Left renal cortex interstitium (tissue), 4 donors: ENCODE measurements around the gene EPG5. TPM values are rescaled to one million over a fixed set of nuclear protein-coding genes. Genes with fewer than 3 reads are reported as not detected.
A peak's percentile ranks its signal among the peaks of the same experiment; 100 is the strongest.
"Not testable (repeated sequence)": the region's sequence is repeated elsewhere in the genome, so short reads cannot be mapped to it uniquely, and the experiment has no call there.

Experiments used
- DNase-seq, 4 donors: peaks; one replicate each; pipeline ENCODE4 v3.0.0-alpha.2; 2013; ENCODE audit warnings: low read depth in 4 of 4, low spot score in 2 of 4, missing footprints in 1 of 4
- polyA plus RNA-seq, 4 donors: library from polyadenylated mRNA; unstranded; fragments of 120-200 nt; gene quantifications; one replicate each; pipeline ENCODE4 v1.2.1, GENCODE V29; 2013; ENCODE audit not compliant: insufficient read length in 4 of 4

EPG5 gene, protein sequence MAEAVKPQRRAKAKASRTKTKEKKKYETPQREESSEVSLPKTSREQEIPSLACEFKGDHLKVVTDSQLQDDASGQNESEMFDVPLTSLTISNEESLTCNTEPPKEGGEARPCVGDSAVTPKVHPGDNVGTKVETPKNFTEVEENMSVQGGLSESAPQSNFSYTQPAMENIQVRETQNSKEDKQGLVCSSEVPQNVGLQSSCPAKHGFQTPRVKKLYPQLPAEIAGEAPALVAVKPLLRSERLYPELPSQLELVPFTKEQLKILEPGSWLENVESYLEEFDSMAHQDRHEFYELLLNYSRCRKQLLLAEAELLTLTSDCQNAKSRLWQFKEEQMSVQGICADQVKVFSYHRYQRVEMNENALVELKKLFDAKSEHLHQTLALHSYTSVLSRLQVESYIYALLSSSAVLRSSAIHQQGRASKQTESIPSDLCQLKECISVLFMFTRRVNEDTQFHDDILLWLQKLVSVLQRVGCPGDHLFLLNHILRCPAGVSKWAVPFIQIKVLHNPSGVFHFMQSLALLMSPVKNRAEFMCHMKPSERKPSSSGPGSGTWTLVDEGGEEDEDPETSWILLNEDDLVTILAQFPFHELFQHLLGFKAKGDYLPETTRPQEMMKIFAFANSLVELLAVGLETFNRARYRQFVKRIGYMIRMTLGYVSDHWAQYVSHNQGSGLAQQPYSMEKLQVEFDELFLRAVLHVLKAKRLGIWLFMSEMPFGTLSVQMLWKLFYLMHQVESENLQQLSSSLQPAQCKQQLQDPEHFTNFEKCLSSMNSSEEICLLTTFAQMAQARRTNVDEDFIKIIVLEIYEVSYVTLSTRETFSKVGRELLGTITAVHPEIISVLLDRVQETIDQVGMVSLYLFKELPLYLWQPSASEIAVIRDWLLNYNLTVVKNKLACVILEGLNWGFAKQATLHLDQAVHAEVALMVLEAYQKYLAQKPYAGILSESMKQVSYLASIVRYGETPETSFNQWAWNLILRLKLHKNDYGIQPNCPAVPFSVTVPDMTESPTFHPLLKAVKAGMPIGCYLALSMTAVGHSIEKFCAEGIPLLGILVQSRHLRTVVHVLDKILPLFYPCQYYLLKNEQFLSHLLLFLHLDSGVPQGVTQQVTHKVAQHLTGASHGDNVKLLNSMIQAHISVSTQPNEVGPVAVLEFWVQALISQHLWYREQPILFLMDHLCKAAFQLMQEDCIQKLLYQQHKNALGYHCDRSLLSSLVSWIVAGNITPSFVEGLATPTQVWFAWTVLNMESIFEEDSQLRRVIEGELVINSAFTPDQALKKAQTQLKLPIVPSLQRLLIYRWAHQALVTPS (N-terminal part only)
- polyA plus RNA-seq: 10 to 100 TPM; 16.2 to 35.3 (median 25.1) TPM

DNA sequence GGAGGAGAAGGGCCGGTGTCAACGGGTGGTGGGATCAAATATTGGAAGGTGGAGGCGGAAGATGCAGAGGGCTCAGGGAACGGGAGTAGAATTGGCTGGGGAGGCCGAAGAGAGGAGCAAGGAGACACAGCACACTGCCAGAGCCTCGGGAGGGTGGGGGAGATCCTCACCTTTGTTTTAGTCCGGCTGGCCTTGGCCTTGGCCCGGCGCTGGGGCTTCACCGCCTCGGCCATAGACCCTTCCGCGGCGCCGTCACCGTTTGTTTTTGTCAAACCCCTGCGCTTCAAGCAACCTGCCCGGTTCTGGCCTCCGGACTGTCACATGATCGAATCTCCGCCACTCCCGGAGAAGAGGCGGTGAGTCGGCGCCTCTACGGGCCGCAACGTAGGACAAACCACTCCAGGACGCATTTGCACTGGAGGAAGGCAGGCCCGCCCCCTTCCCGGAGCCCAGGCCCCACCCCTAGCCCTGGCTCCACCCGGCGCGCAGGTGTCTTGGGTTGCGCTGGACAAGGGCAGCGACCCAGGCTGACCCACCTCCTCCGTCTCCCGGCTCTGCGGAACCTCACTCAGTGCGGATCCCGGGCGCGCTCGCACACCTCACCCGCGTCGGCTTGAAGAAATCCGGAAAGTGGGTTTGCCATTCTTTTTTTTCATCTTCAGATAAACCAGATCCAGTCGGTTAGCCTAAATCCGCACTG is at the start of gene EPG5:
TSS of gene EPG5 (minus strand) at position 323 of the 700 bp plus-strand sequence. CDS start at position 233, 90 bp downstream.
- peak; percentile 88 to 96 (median 91) for DNase-seq

GRCh38 chr18:46013484-46014189 is 46.5 kb upstream of the EPG5 start:
- DNase-seq: no peak

GRCh38 chr18:46010676-46011075 is 43.5 kb upstream of the EPG5 start:
- DNase-seq: no peak

DNA sequence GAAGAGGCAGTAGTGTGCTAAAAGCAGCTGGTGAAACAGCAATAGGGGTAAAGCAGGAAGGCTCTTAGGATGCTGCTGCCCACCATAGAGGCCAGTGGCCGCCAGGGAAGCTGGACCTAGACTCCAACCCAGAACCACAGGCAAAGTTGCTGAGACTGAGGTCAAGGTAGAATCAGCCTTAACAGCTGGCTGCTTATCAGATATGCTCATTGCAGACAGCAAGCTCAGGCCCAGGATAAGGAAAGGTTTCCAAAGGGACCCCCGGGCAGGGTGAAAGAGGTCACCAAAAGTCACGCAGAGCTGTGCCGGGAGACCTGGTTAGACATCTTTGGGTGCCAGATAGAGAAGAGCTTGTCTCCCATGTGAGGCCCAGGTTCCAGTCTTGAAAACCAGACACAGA is 42.9 kb upstream of the EPG5 start:
- no peak for DNase-seq

DNA sequence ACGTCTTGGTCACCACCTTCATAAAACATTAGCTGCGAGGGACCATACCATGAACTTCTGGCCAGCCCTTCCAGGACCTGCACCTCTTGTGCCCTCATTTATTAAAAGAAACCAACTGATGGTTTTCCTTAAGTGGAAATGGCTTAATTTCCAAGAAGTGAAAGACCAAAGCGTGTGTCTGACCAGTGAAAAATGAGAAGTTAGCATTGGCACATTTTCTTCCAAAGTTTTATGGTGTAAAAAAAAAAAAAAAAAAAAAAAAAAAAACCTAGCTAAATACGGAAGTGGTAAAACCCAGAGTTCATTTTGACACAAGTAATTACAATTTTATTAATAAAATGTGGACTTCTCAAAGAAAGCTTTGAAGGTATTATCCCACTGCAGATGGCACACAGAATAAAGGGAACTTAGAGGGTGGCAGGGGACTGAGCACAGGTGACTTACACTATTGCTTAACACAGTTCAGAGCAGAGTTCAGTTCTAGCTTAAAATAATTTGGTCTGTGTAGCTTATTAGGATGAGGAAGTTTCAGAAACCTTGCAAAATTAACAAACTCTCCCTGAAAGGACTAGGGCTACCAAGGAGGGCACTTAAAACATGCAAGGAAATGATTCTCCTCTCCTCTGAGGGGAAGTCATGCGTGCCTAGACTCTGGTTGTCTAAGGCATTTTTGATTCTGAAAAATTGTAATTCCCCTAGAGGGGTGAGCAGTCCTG is 42.2 kb upstream of the EPG5 start:
- no peak for DNase-seq

- no peak for DNase-seq
Measured at GRCh38 chr18:46008531-46008930, 41.4 kb upstream of the EPG5 start.

DNA sequence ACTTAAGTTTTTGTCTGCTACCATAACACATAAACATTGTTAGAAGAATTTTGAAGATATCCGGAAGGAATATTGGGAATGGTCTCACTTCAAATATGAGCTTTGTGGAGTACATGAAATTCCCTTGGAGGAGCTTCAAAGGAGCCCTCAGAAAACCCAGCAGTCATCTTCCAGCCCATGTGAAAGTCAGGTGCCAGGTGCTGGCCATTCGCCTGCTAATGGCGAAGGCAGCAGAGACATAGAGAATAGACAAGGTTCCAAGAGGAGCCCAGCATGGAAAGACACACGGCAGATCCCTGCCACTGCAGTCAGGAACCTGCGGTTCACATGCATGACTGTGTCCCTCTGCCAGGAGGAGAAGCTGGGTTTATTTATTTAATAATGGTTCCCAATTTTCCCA is 40.0 kb upstream of the EPG5 start:
- no peak for DNase-seq

DNA sequence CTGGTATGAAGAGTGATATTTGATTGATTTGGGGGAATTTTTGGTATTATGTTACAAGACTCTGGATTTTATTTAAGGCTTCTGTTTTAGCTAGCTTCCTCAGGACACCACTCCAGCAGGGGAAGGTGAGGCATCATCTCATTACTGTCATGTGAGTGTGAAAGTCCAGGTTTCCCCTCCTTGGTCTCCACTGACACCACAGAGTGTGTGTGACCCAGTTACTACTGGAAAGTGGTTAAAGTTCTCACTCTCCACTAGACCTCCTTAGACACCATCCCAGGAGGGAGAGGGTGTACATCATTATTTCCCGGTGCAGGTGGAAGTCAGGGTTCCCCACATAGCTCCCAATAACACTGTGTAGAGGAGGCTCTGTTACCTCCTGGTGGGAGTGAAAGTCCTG is 35.8 kb upstream of the EPG5 start:
- no peak for DNase-seq

GRCh38 chr18:46001892-46002291 is 34.8 kb upstream of the EPG5 start:
- DNase-seq: no peak

DNA sequence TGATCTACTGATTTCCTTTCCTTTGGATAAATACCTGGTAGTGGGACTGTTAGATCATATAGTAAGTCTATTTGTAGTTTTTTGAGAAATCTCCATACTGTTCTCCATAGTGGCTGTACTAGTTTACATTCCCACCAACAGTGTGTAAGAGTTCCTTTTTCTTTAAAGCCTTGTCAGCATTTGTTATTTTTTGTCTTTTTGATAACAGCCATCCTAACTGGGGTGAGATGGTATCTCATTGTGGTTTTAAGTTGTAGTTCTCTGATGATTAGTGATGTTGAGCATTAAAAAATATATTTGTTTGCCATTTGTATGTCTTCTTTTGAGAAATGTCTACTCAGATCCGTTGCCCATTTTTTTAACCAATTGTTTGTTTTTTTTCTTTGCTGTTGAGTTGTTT is 33.9 kb upstream of the EPG5 start:
- no peak for DNase-seq

- DNase-seq: no peak
Measured at GRCh38 chr18:45999536-45999935, 32.4 kb upstream of the EPG5 start.

- DNase-seq: no peak
Measured at GRCh38 chr18:45998244-45998643, 31.1 kb upstream of the EPG5 start.

- DNase-seq: no peak
Measured at GRCh38 chr18:45997700-45998151, 30.6 kb upstream of the EPG5 start.

DNA sequence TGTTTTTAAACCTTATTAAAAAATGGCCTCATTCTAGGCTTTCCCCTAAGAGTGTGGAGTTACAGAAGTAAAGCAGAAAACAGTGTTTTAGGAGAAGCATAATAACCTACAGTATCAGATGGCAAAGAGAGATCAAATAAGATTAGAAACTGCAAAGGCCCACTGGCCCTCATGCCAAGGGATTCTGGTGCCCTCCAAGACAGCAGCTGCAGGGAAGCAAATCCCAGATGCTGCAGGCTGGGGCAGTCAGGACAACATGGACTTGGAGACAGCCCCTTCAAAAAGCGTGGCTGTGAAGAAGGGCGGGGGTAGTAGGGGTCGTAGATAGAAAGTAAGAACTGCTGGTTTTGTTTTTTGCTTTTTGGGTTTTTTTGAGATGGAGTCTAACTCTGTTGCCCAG is 28.3 kb upstream of the EPG5 start:
- no peak for DNase-seq

GRCh38 chr18:45993438-45993837 is 26.3 kb upstream of the EPG5 start:
- DNase-seq: no peak

DNA sequence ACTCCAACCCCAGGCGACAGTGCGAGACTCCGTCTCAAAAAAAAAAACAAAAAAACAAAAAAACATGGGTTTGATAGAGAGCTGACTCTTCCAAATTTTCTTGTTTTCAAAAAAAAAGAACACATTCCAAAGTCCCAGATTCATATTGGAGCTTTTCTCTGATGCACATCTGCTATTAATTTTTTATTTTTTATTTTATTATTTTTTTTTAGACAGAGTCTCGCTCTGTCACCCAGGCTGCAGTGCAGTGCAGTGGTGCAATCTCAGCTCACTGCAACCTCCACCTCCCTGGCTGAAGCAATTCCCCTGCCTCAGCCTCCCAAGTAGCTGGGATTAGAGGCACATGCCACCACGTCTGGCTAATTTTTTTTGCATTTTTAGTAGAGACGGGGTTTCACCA is 25.4 kb upstream of the EPG5 start:
- not testable (repeated sequence) for DNase-seq

GRCh38 chr18:45991788-45992187 is 24.7 kb upstream of the EPG5 start:
- no peak for DNase-seq

- DNase-seq: no peak
Measured at GRCh38 chr18:45984546-45985235, 17.6 kb upstream of the EPG5 start.
